Activated CD4-positive, alpha-beta memory T cell treated with anti-CD3 and anti-CD28 coated beads, Interleukin-2, amount 10 ng/mL, durations not matched to agents 7 days and 5 days (primary cell): ENCODE measurements around the gene MPND. TPM values are rescaled to one million over a fixed set of nuclear protein-coding genes. Genes with fewer than 3 reads are reported as not detected.

Source experiments
- CTCF ChIA-PET: fragments of 350-600 bp; sonication (Branson Sonifier 250); formaldehyde crosslinking; loops from one replicate; lab custom pipeline; 2021; ENCODE audit warnings: antibody characterized with exemption, inconsistent platforms; lab: Charles Lee
- POLR2A ChIA-PET: fragments of 350-600 bp; sonication (Branson Sonifier 250); formaldehyde crosslinking; loops from one replicate; lab custom pipeline; 2021; ENCODE audit warnings: antibody characterized with exemption; lab: Charles Lee
- DNase-seq: peaks from one replicate; pipeline ENCODE4 v3.0.0-alpha.2; 2020
- H3K27ac Mint-ChIP-seq: one replicate; pipeline ENCODE4 v1.8.0; 2021; ENCODE audit warnings: mild to moderate bottlenecking, mixed read lengths
- H3K27me3 Mint-ChIP-seq: one replicate; pipeline ENCODE4 v1.8.0; 2021; ENCODE audit warnings: mixed read lengths
- H3K36me3 Mint-ChIP-seq: one replicate; pipeline ENCODE4 v1.8.0; 2021; ENCODE audit warnings: low read depth, mixed read lengths
- H3K4me1 Mint-ChIP-seq: one replicate; pipeline ENCODE4 v1.8.0; 2021; ENCODE audit warnings: mixed read lengths
- H3K4me3 Mint-ChIP-seq: one replicate; pipeline ENCODE4 v1.8.0; 2021; ENCODE audit warnings: mild to moderate bottlenecking, mixed read lengths
- H3K9me3 Mint-ChIP-seq: one replicate; pipeline ENCODE4 v1.8.0; 2021; ENCODE audit warnings: mixed read lengths
- total RNA-seq, 2 experiments: library from RNA; stranded (reverse); gene quantifications; one replicate each; pipeline ENCODE4 v1.2.3, GENCODE V29; 2021

The MPND gene, protein sequence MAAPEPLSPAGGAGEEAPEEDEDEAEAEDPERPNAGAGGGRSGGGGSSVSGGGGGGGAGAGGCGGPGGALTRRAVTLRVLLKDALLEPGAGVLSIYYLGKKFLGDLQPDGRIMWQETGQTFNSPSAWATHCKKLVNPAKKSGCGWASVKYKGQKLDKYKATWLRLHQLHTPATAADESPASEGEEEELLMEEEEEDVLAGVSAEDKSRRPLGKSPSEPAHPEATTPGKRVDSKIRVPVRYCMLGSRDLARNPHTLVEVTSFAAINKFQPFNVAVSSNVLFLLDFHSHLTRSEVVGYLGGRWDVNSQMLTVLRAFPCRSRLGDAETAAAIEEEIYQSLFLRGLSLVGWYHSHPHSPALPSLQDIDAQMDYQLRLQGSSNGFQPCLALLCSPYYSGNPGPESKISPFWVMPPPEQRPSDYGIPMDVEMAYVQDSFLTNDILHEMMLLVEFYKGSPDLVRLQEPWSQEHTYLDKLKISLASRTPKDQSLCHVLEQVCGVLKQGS
- total RNA-seq = 10 to 100 TPM; 19.1 to 20.4 TPM

DNA sequence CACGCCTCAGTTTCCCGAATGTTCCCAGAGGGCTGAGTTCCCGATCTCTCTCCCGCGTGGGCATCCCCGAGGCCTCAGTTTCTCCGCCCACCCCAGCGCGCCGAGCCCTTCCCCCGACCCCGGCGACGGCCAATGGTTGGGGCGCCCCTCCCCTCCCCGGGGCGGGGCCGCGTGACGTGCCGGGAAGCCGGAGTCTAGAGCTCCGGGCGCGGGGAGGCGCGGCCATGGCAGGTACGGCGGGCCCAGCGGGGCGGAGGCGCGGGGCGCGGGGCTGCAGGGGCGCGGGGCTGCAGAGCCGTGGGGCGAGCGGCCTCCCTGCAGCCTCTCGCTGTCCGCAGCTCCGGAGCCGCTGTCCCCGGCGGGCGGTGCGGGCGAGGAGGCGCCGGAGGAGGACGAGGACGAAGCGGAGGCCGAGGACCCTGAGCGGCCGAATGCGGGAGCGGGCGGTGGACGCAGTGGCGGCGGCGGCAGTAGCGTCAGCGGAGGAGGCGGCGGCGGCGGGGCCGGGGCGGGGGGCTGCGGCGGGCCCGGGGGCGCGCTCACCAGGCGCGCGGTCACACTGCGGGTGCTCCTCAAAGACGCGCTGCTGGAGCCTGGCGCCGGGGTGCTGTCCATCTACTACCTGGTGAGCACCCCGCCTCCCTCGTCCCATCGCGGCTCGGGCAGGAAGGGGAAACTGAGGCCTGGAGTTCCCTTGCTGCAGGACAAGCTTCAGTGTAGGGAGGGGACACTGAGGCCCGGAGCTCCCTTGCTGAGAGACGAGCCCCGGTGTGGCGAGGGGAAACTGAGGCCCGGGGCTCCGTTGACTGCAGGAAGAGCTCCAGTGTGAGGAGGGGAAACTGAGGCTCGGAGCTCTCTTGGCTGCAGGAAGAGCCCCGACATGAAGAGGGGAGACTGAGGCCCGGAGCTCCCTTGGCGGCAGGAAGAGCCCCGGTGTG is at the start of gene MPND:
Gene MPND, plus strand, starts transcription at position 193 of the 938 bp plus-strand sequence. Its CDS starts 32 bp downstream, at position 225.
- Mint-ChIP-seq H3K27ac (peak within 1 kb of the TSS; percentile 90), H3K4me1 (peaks cover 28% of the 10 kb centered on the region), H3K4me3 (peak within 1 kb of the TSS; percentile 90), H3K27me3 (no peaks in the 10 kb centered on the region), H3K36me3 (peaks cover 8% of the 10 kb centered on the region), H3K9me3 (no peaks in the 10 kb centered on the region)
- DNase-seq = peak; percentile 95
- ChIA-PET POLR2A (interaction anchor here (0.9 to 3.1 kb wide), 21 partner anchors 9 to 128 kb away, joined by 3 to 22 read pairs (median 6); partner anchors contain the start of genes CHAF1A, SH3GL1 and YJU2), CTCF (interaction anchor here (0.6 to 3.5 kb wide), 17 partner anchors 9 to 378 kb away, joined by 3 to 63 read pairs (median 4); partner anchors contain the start of genes CHAF1A, FSD1 and SH3GL1)

DNA sequence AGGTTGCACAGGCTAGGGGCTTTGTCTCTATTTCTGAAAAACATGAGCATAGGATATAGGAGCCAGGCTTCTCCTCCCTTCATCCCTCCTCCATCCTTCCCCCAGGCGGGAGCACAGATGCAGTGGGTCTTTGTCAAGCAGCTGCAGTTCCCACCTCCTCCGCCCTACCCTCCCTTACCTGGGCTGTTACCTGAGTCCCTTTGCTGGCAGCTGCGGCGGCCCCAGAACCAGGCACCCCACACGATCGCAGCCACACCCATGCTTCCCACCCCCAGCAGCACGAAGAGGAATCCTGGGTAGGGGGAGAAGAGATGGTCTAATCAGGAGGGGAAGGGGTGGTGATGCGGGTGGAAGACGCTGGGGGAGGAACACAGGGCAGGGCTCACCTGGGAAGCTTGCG is 49.0 kb upstream of the MPND start:
- POLR2A ChIA-PET = no interaction called here

DNA sequence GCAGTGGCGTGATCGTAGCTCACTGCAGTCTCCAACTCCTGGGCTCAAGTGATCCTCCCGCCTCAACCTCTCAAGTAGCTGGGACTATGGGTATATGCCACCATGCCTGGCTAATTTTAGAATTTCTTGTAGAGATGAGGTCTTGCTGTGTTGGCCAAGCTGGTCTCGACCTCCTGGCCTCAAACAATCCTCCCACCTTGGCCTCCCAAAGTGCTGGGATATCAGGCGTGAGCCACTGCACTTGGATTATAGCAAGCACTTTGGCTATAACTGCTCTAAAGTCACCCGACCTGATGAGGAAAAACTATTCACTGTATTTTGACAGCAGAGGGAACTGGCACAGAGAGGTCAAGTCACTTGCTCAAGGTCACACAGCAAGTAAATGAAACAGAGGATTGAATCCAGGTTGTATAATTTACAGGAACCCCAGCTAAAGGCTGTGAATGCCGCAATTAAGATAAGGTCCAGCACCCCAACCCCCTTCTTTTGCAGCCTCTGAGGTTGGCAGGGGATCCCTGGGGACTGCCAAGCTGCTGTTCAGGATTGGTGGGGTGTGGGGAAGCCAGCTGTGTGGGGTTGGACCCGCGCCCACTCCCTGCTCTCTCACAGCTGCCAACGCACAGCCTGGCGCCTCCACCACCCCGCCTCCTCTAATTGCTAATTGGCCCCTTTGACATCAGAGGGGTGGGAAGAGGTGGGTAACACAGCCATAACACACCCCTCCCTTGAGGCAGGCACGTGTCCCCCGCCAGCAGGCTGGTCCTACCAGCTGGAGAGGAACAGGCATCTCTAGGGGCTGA is 47.2 kb upstream of the MPND start:
- H3K36me3 Mint-ChIP-seq = no peaks in the 10 kb centered on the region
- H3K4me1 Mint-ChIP-seq = peaks cover 3% of the 10 kb centered on the region
- H3K4me3 Mint-ChIP-seq = no peak overlapping the region
- ChIA-PET POLR2A (interaction anchor here (1.3 kb wide), 1 partner anchor 48 kb away, joined by 3 read pairs; no protein-coding TSS in a partner anchor), CTCF (interaction anchor here (0.6 to 1.2 kb wide), 3 partner anchors 57 to 866 kb away, joined by 3 to 4 read pairs (median 3); no protein-coding TSS in a partner anchor)
- H3K27me3 Mint-ChIP-seq = no peaks in the 10 kb centered on the region
- no peak for DNase-seq
- H3K27ac Mint-ChIP-seq = no peak overlapping the region
- H3K9me3 Mint-ChIP-seq = no peaks in the 10 kb centered on the region

More for the DNA sequence above, 49.0 kb upstream of the MPND start:
- H3K4me1 Mint-ChIP-seq = peaks cover 3% of the 10 kb centered on the region
- no peak overlapping the region for H3K27ac Mint-ChIP-seq
- H3K9me3 Mint-ChIP-seq = no peaks in the 10 kb centered on the region
- no peak for DNase-seq
- no peaks in the 10 kb centered on the region for H3K36me3 Mint-ChIP-seq
- no peaks in the 10 kb centered on the region for H3K27me3 Mint-ChIP-seq
- CTCF ChIA-PET = no interaction called here
- no peak overlapping the region for H3K4me3 Mint-ChIP-seq

GRCh38 chr19:4297901-4298809 is 45.2 kb upstream of the MPND start:
- POLR2A ChIA-PET = interaction anchor here (0.6 kb wide), 1 partner anchor 23 kb away, joined by 3 read pairs; no protein-coding TSS in a partner anchor
- Mint-ChIP-seq H3K9me3 (no peaks in the 10 kb centered on the region), H3K4me3 (no peak overlapping the region), H3K36me3 (no peaks in the 10 kb centered on the region), H3K4me1 (peaks cover 14% of the 10 kb centered on the region), H3K27ac (no peak overlapping the region), H3K27me3 (no peaks in the 10 kb centered on the region)
- no peak for DNase-seq
- CTCF ChIA-PET = interaction anchor here (1.0 kb wide), 1 partner anchor 31 kb away, joined by 3 read pairs; no protein-coding TSS in a partner anchor

GRCh38 chr19:4298810-4299550 is 44.4 kb upstream of the MPND start:
- no peak for DNase-seq
- H3K4me1 Mint-ChIP-seq = peaks cover 19% of the 10 kb centered on the region
- H3K27me3 Mint-ChIP-seq = no peaks in the 10 kb centered on the region
- H3K36me3 Mint-ChIP-seq = no peaks in the 10 kb centered on the region
- no peaks in the 10 kb centered on the region for H3K9me3 Mint-ChIP-seq
- ChIA-PET CTCF (interaction anchor here (1.0 kb wide), 1 partner anchor 32 kb away, joined by 3 read pairs; no protein-coding TSS in a partner anchor), POLR2A (interaction anchor here (0.6 kb wide), 2 partner anchors 18 to 24 kb away, joined by 3 read pairs; no protein-coding TSS in a partner anchor)
- H3K27ac Mint-ChIP-seq = no peak overlapping the region
- no peak overlapping the region for H3K4me3 Mint-ChIP-seq

GRCh38 chr19:4300589-4300988 is 42.8 kb upstream of the MPND start:
- no peaks in the 10 kb centered on the region for H3K27me3 Mint-ChIP-seq
- H3K9me3 Mint-ChIP-seq = no peaks in the 10 kb centered on the region
- peaks cover 24% of the 10 kb centered on the region for H3K4me1 Mint-ChIP-seq
- ChIA-PET CTCF (no interaction called here), POLR2A (no interaction called here)
- no peak overlapping the region for H3K27ac Mint-ChIP-seq
- no peaks in the 10 kb centered on the region for H3K36me3 Mint-ChIP-seq
- no peak overlapping the region for H3K4me3 Mint-ChIP-seq
- DNase-seq = no peak

DNA sequence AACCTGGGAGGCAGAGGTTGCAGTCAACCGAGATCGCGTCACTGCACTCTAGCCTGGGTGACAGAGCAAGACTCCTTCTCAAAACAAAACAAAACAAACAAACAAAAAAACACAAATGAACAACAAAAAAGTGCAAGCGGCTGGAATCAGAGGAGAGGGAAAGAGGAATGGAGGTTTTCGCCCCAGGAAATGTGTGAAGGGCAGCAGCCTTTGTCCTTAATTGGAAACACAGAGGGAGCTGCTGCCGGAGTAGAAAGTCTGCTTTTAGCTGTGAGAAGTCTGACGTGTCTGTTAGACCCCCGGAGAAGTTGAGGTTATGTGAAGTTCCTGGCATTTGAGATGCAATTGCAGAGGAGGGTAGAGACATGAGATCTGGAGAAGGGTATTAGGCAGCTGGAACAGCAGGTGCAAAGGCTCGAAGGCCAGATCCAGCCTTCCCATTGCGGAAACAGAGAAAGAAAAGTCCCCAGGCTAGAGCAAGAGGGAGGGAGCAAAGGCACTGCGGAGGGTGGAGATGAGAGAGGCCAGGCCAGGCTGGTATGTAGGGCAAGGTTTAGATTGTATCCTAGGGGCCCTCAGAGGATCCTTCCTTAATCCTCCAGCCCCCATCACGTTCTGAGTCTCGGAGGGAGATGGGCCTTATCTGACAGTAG is 41.6 kb upstream of the MPND start:
- ChIA-PET CTCF (interaction anchor here (1.1 kb wide), 1 partner anchor 35 kb away, joined by 4 read pairs; no protein-coding TSS in a partner anchor), POLR2A (no interaction called here)
- H3K36me3 Mint-ChIP-seq = no peaks in the 10 kb centered on the region
- H3K4me3 Mint-ChIP-seq = peak overlapping the region; percentile 33
- H3K9me3 Mint-ChIP-seq = no peaks in the 10 kb centered on the region
- H3K4me1 Mint-ChIP-seq = peaks cover 24% of the 10 kb centered on the region
- H3K27ac Mint-ChIP-seq = peak overlapping the region; percentile 7
- no peaks in the 10 kb centered on the region for H3K27me3 Mint-ChIP-seq
- no peak for DNase-seq

GRCh38 chr19:4302243-4302640 is 41.1 kb upstream of the MPND start, which contains the start of gene TMIGD2:
TMIGD2 (minus strand) TSS chr19:4302389; CDS start chr19:4302385, 4 bp downstream.
- POLR2A ChIA-PET = no interaction called here
- peak within 1 kb of the TSS; percentile 33 for H3K4me3 Mint-ChIP-seq
- DNase-seq = no peak

DNA sequence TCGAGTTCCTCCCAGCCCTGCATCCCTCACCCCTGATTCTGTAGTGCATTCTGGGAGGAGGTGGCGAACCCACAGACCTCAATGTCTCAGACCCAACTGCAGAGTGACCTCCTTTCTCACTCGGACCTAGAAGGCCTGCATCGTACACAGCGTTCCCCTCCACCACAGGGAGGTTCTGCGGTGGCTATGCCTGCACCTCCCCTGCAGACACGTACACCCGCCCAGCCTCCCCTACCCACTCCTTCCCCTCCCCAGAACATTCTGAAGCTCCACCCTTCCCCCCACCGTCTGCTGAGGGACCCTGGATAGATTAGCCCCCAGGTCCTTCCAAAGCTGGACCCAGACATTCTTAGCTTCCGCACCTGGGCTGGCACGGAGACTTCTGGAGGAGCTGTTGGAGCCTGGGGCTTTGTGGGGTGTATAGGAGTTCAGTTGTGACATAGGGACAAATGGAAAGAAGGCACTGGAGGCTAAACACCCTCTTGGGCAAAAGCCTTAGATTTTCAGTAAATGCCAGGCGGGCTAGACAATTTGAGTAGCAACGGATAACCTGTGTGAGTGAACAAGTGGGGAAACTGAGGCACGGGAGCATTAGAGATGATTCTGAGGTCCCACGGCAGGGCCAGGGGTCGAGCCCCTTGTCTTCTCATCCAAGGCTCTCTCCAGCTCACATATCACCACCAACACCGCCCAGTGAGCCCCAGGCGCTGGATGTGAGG is 39.4 kb upstream of the MPND start:
- no peaks in the 10 kb centered on the region for H3K9me3 Mint-ChIP-seq
- H3K27ac Mint-ChIP-seq = no peak overlapping the region
- peaks cover 21% of the 10 kb centered on the region for H3K4me1 Mint-ChIP-seq
- no peaks in the 10 kb centered on the region for H3K27me3 Mint-ChIP-seq
- CTCF ChIA-PET = interaction anchor here (0.6 to 1.2 kb wide), 2 partner anchors 37 to 39 kb away, joined by 3 to 4 read pairs; partner anchors contain the start of gene MPND
- peak overlapping the region; percentile 32 for H3K4me3 Mint-ChIP-seq
- H3K36me3 Mint-ChIP-seq = no peaks in the 10 kb centered on the region
- no peak for DNase-seq
- POLR2A ChIA-PET = interaction anchor here (0.6 to 0.7 kb wide), 2 partner anchors 24 to 34 kb away, joined by 3 read pairs; no protein-coding TSS in a partner anchor

More at GRCh38 chr19:4302243-4302640, 41.1 kb upstream of the MPND start, which contains the start of gene TMIGD2:
- CTCF ChIA-PET = interaction anchor here (1.1 kb wide), 1 partner anchor 36 kb away, joined by 4 read pairs; no protein-coding TSS in a partner anchor
- Mint-ChIP-seq H3K27me3 (no peaks in the 10 kb centered on the region), H3K4me1 (peaks cover 24% of the 10 kb centered on the region), H3K9me3 (no peaks in the 10 kb centered on the region), H3K36me3 (no peaks in the 10 kb centered on the region), H3K27ac (peak within 1 kb of the TSS; percentile 7)
